ENCODE data around the gene SCUBE1.

GRCh38 chr22:43227239-43227630, 115.9 kb downstream of the SCUBE1 start:
- TF ChIP-seq POLR2A (IDR thresholded peaks at IDR 0.05; ENCODE audit: extremely low read depth, insufficient read length): no peak
- no peak for TF ChIP-seq CTCF (IDR thresholded peaks at IDR 0.05; ENCODE audit: low read depth, low read length)
- TF ChIP-seq MYC (IDR thresholded peaks at IDR 0.05; ENCODE audit: low read depth, low read length): no peak
- TF ChIP-seq MAX (IDR thresholded peaks at IDR 0.05; ENCODE audit: low read depth, low read length): no peak
